GM21447 (cell line): ENCODE measurements around the gene PEPD.

Experiments used
- ATAC-seq: cut with Tn5 transposase; IDR thresholded peaks from one replicate; pipeline ENCODE4 v1.9.1; 2021; ENCODE audit not compliant: unreplicated experiment

Gene PEPD

GRCh38 chr19:33388725-33389420 is 132.7 kb downstream of the PEPD start:
- no peak for ATAC-seq

- ATAC-seq, result no peak
Measured at GRCh38 chr19:33388231-33388724, 133.3 kb downstream of the PEPD start.

DNA sequence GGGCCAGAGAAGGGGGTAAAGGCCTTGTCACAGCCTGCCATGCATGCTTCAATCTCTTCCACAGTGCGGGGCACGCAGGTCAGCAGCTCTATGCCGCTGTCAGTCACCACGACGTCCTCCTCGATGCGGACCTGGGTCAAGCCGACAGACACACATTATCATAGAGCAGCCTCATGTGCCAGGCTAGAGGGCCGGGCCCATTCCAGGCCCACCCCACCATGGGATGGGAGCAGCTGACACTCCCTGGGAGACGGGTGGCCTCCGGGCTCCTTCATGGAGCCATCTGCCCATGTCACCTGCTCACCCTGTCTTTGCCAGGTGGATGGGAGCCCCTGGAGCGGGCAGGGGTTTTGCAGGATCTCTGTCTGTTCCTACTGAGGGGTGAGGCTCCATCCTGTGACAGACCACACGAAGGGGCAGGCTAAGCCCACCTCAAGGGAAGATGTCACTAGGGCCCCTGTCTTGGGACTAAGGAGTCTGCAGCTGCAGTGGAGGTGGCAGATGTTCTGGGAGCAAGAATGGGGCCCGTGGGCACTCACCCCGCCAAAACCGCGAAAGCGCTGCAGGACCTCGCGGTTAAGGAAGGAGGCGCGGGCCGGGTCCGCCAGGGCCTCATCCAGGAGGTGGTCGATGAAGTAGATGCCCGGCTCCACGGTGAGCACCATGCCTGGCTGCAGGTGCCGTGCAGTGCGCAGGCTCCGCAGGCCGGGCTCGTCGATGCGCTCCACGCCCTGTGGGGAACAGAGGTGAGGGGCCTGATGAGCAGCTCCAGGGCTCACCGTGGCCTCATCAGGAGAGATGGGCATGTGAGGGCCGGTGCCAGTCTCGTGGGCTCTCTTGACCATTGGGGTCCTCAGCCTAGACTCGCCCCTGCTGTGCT is 134.0 kb downstream of the PEPD start:
- no peak for ATAC-seq

GRCh38 chr19:33386361-33386858 is 135.2 kb downstream of the PEPD start:
- ATAC-seq, result no peak

DNA sequence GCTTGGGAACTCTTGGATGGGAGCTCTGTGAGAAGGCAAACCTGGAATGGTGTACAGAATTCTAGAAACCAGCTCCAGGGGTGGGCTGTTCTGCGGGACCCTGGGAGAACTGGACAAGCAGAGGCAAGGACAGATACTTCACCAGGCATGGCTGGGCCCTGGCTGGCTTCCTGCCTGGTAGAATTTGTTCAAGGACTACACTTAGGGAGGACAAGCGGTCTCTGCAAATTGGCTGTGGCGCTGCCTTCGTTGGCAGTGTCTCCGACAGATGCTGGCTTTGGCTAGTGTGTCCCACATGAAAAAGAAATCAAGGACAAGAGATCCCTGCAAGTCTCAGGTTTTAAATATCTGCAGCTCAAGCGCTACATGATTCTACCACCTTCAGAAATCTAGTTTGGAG is 135.6 kb downstream of the PEPD start:
- ATAC-seq, result no peak

GRCh38 chr19:33384983-33385382 is 136.6 kb downstream of the PEPD start:
- ATAC-seq, result no peak

- no peak for ATAC-seq
Measured at GRCh38 chr19:33383720-33384292, 137.8 kb downstream of the PEPD start.

GRCh38 chr19:33382982-33383381 is 138.6 kb downstream of the PEPD start:
- ATAC-seq, result no peak

GRCh38 chr19:33382006-33382405 is 139.6 kb downstream of the PEPD start:
- ATAC-seq, result no peak

GRCh38 chr19:33381101-33381500 is 140.5 kb downstream of the PEPD start:
- no peak for ATAC-seq

GRCh38 chr19:33379151-33379829 is 142.3 kb downstream of the PEPD start:
- no peak for ATAC-seq

GRCh38 chr19:33377586-33378475 is 143.8 kb downstream of the PEPD start:
- no peak for ATAC-seq

- no peak for ATAC-seq
Measured at GRCh38 chr19:33376941-33377557, 144.5 kb downstream of the PEPD start.

DNA sequence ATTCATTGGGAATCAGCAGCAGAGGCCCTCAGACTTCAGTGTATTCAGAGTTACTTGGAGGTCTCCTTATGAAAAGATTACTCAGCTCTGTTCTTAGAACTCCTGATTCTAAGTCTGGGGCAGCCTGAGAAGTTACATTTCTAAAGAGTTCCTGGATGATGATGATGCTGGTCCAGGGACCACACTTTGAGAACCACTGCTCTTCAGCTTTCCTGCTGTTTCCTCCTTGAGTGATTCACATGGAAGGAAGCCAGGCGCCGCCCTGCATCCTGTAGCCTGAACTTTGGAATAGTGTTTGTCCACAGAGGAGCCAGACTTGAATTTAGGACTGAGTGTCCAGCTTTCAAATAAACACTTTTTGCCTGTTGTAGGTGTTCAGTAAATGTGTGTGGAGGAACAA is 145.2 kb downstream of the PEPD start:
- ATAC-seq, result no peak

GRCh38 chr19:33375837-33376159 is 145.8 kb downstream of the PEPD start:
- no peak for ATAC-seq

DNA sequence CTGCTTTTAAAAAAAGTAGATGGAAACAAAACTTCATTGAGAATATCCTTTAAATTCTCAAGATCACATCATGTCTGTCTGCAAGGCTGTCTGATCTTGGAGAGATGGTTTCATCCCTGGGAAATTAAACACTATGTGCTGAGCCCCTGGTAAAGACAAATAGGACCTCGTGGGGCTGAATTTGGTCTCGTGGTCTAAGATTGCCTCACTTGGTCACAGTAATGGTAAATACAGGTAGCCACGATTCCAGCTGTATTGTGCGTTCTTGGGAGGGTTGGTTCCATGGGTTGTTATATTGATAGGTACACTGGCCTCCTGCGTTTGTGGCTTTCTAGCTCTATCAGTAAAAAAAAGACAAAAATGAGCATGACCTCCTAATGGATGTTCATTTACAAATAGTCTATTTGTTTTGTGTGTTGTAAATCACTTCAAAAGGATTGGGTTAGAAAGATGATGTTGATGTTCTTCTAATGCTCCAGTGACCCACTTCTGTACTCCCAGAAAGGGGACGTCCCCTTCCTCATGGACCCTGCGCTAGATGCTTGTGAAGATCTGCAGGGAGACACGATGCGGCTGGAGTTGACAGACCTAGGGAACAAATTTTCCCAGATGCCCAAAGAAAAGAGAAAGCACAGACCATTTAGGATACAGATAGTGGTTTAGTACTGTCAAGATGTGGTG is 146.3 kb downstream of the PEPD start:
- no peak for ATAC-seq

DNA sequence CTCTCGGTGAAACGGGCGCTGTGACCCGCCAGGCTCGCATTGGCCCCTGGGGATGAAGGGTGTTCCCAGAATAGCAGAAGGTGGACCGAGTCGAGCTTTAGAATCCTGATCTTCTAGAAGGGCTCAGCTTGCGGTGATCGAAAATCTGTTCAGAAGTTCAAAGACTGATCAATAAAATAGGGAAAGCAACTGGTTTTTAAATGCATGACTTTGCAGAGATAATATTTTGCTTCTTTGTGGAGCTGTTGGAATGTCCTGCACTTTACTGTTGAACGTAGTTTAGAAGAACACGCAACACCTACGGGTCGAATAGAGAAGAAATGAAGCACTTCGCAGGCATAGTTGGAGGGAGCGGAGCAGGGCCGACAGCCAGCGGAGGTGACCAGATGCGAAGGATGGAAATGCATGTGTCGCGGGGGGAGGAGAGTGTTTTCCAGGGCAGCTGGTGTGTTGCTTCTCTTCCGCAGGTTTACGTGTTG is 147.3 kb downstream of the PEPD start:
- no peak for ATAC-seq

GRCh38 chr19:33373453-33374235 is 147.9 kb downstream of the PEPD start, which contains the start of gene CEBPG:
TSS of gene CEBPG (plus strand) at chr19:33373709. CDS start at chr19:33379240, 5,531 bp downstream.
- ATAC-seq, result peak; percentile 79
